ENCODE data around the gene CD300A. TPM values are rescaled to one million over a fixed set of nuclear protein-coding genes. Genes with fewer than 3 reads are reported as not detected.

Gene CD300A
- total RNA-seq, 1 experiment from 2014 or later: not detected

DNA sequence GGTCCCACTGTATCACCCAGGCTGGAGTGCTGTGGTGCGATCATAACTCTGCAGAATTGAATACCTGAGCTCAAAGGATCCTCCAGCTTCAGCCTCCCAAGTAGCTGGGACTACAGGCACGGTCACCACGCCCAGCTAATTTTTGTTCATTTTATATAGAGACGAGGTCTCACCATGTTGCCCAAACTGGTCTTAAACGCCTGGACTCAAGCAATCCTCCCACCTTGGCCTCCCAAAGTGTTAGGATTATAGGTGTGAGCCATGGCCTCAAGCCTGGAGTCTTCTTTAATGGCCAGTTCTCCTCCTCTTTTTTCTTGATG, 64.4 kb downstream of the CD300A start:
- H3K27ac ChIP-seq (ENCODE audit: low read length): no peak overlapping the region
- no TSS peak for BruUV-seq (replicated peaks)
- ATAC-seq: no peak
- no peaks in the 10 kb centered on the region for H3K36me3 ChIP-seq (ENCODE audit: low read depth, low read length)
- H3K9me3 ChIP-seq (ENCODE audit: low read length): peaks cover 5% of the 10 kb centered on the region; the same call in 1 of the 2 replicates
- H3K4me2 ChIP-seq (ENCODE audit: low read length): no peak overlapping the region
- H3F3A ChIP-seq (ENCODE audit: low read length, unreplicated experiment): no peaks in the 10 kb centered on the region
- no peaks in the 10 kb centered on the region for H3K4me1 ChIP-seq (ENCODE audit: insufficient read depth, low read length)
- H3K4me3 ChIP-seq (ENCODE audit: low read length): no peak overlapping the region
- ChIA-PET CTCF (no interaction called here), POLR2A (ENCODE audit: unreplicated experiment) (no interaction called here)
- no peak overlapping the region for H3K9ac ChIP-seq (ENCODE audit: low read length)
- TF ChIP-seq, protein P1, sequence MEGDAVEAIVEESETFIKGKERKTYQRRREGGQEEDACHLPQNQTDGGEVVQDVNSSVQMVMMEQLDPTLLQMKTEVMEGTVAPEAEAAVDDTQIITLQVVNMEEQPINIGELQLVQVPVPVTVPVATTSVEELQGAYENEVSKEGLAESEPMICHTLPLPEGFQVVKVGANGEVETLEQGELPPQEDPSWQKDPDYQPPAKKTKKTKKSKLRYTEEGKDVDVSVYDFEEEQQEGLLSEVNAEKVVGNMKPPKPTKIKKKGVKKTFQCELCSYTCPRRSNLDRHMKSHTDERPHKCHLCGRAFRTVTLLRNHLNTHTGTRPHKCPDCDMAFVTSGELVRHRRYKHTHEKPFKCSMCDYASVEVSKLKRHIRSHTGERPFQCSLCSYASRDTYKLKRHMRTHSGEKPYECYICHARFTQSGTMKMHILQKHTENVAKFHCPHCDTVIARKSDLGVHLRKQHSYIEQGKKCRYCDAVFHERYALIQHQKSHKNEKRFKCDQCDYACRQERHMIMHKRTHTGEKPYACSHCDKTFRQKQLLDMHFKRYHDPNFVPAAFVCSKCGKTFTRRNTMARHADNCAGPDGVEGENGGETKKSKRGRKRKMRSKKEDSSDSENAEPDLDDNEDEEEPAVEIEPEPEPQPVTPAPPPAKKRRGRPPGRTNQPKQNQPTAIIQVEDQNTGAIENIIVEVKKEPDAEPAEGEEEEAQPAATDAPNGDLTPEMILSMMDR (conservative IDR thresholded peaks at IDR 0.05; ENCODE audit: low read depth, low read length): no peak
- TF ChIP-seq EZH2 (IDR thresholded peaks at IDR 0.05; ENCODE audit: low read length, unreplicated experiment) (no peak), EZH2phosphoT487 (IDR thresholded peaks at IDR 0.05; ENCODE audit: borderline replicate concordance, low read length) (no peak)
- H3K9me2 ChIP-seq (replicated peaks; ENCODE audit: low read length): no peaks in the 10 kb centered on the region
- intact Hi-C loops (cut with micrococcal nuclease): no loop called here
- H2AFZ ChIP-seq (ENCODE audit: low read length): no peak overlapping the region
- no peaks in the 10 kb centered on the region for H3K79me2 ChIP-seq (ENCODE audit: low read length)
- no peaks in the 10 kb centered on the region for H4K20me1 ChIP-seq (ENCODE audit: low read length)
- peaks cover 65% of the 10 kb centered on the region for H3K27me3 ChIP-seq (ENCODE audit: low read length)
- no peak for DNase-seq

DNA sequence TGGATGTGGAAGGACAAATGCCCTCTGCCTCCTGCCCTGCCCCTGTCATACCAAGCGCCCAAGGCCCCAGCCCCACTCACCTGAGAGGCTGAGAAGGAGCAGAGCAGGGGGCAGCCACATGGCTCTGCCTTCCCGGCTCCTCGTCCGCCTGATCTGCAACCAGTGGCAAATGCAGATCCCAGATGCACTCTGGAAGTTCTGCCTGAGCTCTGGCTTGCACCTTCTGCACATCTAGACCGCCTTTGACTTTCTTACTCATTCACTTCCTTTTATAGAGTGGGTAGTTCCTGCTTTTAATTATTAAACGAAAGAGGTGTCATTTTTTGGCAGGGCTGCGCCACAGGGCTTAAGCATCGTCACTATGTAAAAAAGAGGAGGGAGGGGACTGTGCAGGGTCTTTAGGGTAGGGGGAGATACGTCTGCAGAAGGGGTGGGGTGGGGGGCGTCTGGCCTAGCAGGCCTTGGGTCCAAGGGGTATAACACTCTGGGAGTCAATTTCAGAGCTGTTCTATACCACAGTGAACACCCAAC, 64.9 kb downstream of the CD300A start, which contains the start of gene CD300LB:
TSS of gene CD300LB (minus strand) at position 245 of the 531 bp plus-strand sequence. CDS start at position 120, 125 bp downstream.
- ATAC-seq (no peak), DNase-seq (no peak)
- ChIA-PET CTCF (no interaction called here), POLR2A (ENCODE audit: unreplicated experiment) (no interaction called here)
- Histone ChIP-seq H3K9me2 (replicated peaks; ENCODE audit: low read length) (no peaks in the 10 kb centered on the region), H3K4me3 (ENCODE audit: low read length) (no peak within 1 kb of the TSS), H3K27ac (ENCODE audit: low read length) (no peak within 1 kb of the TSS), H3K36me3 (ENCODE audit: low read depth, low read length) (no peaks in the 10 kb centered on the region), H4K20me1 (ENCODE audit: low read length) (no peaks in the 10 kb centered on the region), H3K79me2 (ENCODE audit: low read length) (no peaks in the 10 kb centered on the region), H3K27me3 (ENCODE audit: low read length) (peaks cover 65% of the 10 kb centered on the region), H3K4me2 (ENCODE audit: low read length) (no peak within 1 kb of the TSS), H3K4me1 (ENCODE audit: insufficient read depth, low read length) (no peaks in the 10 kb centered on the region), H3F3A (ENCODE audit: low read length, unreplicated experiment) (no peaks in the 10 kb centered on the region), H3K9me3 (ENCODE audit: low read length) (peaks cover 7% of the 10 kb centered on the region; the same call in 1 of the 2 replicates), H2AFZ (ENCODE audit: low read length) (no peak within 1 kb of the TSS), H3K9ac (ENCODE audit: low read length) (no peak within 1 kb of the TSS)
- TF ChIP-seq EZH2phosphoT487 (IDR thresholded peaks at IDR 0.05; ENCODE audit: borderline replicate concordance, low read length): no peak
- no peak for TF ChIP-seq EZH2 (IDR thresholded peaks at IDR 0.05; ENCODE audit: low read length, unreplicated experiment)
- TF ChIP-seq, protein P1 (conservative IDR thresholded peaks at IDR 0.05; ENCODE audit: low read depth, low read length): no peak
- intact Hi-C loops (cut with micrococcal nuclease): no loop called here
- no TSS peak for BruUV-seq (replicated peaks)

DNA sequence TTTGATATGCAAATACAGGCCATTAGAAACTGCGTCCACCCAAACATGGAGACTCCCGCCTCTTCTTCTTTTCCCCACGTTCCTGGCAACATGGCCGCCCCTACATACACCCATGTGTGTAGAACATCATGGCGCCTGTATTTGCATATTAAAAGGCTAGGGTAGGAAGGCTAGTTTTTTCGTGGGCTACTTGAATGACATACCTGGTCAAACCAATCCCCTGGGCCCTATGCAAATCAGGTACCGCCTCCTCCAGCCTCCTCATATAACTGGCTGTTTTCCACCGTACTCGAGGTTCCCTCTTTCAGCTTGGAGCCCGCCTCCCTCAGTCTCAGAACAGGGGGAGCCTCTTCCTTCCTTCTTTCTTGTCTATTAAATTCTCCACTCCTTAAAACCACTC, 65.7 kb downstream of the CD300A start:
- ATAC-seq (no peak), DNase-seq (no peak)
- no peak overlapping the region for H3K4me2 ChIP-seq (ENCODE audit: low read length)
- BruUV-seq (replicated peaks): no TSS peak
- H3K36me3 ChIP-seq (ENCODE audit: low read depth, low read length): no peaks in the 10 kb centered on the region
- H3K9me3 ChIP-seq (ENCODE audit: low read length): peaks cover 7% of the 10 kb centered on the region; the same call in 1 of the 2 replicates
- H3K4me3 ChIP-seq (ENCODE audit: low read length): no peak overlapping the region
- H3K9me2 ChIP-seq (replicated peaks; ENCODE audit: low read length): no peaks in the 10 kb centered on the region
- H4K20me1 ChIP-seq (ENCODE audit: low read length): no peaks in the 10 kb centered on the region
- ChIA-PET CTCF (interaction anchor here (1.7 kb wide), 1 partner anchor 153 kb away, joined by 6 read pairs; no protein-coding TSS in a partner anchor), POLR2A (ENCODE audit: unreplicated experiment) (no interaction called here)
- no peaks in the 10 kb centered on the region for H3F3A ChIP-seq (ENCODE audit: low read length, unreplicated experiment)
- H3K79me2 ChIP-seq (ENCODE audit: low read length): no peaks in the 10 kb centered on the region
- no peak overlapping the region for H2AFZ ChIP-seq (ENCODE audit: low read length)
- TF ChIP-seq EZH2 (IDR thresholded peaks at IDR 0.05; ENCODE audit: low read length, unreplicated experiment): no peak
- no peak for TF ChIP-seq EZH2phosphoT487 (IDR thresholded peaks at IDR 0.05; ENCODE audit: borderline replicate concordance, low read length)
- TF ChIP-seq, protein P1 (conservative IDR thresholded peaks at IDR 0.05; ENCODE audit: low read depth, low read length): no peak
- H3K9ac ChIP-seq (ENCODE audit: low read length): no peak overlapping the region
- intact Hi-C loops (cut with micrococcal nuclease): loop anchor here (2.0 kb wide), 2 partner anchors 39 to 73 kb away; no protein-coding TSS in a partner anchor
- H3K27ac ChIP-seq (ENCODE audit: low read length): no peak overlapping the region
- no peaks in the 10 kb centered on the region for H3K4me1 ChIP-seq (ENCODE audit: insufficient read depth, low read length)
- H3K27me3 ChIP-seq (ENCODE audit: low read length): peaks cover 65% of the 10 kb centered on the region
